HEK293 (cell line): Measurements from ENCODE around the gene TSC22D1.
A peak's percentile ranks its signal among the peaks of the same experiment; 100 is the strongest.

Experiments
- CTCF ChIA-PET: fragments of 350-600 bp; formaldehyde crosslinking; extraction: SDS; loops from one replicate; lab custom pipeline; 2021; ENCODE audit warnings: antibody characterized with exemption; lab: Yijun Ruan, JAX
- POLR2A ChIA-PET: fragments of 300-600 bp; formaldehyde crosslinking; extraction: SDS; loops from one replicate; lab custom pipeline; 2020; ENCODE audit warnings: antibody characterized with exemption, inconsistent platforms; lab: Yijun Ruan, JAX
- H3K27ac ChIP-seq: fragments of 200-500 bp; sonication (Bioruptor generic); 2 replicates; pipeline ENCODE4 v1.5.1; 2014; ENCODE audit warnings: low read depth, low read length, control low read depth, inconsistent platforms; ENCODE audit errors: extremely low read depth
- H3K36me3 ChIP-seq, 2 experiments: fragments of 200-500 bp in 1 of 2; sonication (Bioruptor generic) in 1 of 2; 1 replicate in 1 of 2; 2 replicates in 1 of 2; pipeline ENCODE4 v1.5.1; 2014 to 2017; ENCODE audit warnings: inconsistent platforms in 2 of 2, low read length in 2 of 2; ENCODE audit not compliant: control insufficient read depth in 2 of 2, insufficient read depth in 1 of 2
- H3K4me1 ChIP-seq: fragments of 200-500 bp; sonication (Bioruptor generic); 2 replicates; pipeline ENCODE4 v1.5.1; 2014; ENCODE audit warnings: mild to moderate bottlenecking, low read length, inconsistent platforms; ENCODE audit not compliant: control insufficient read depth, insufficient read depth
- H3K4me3 ChIP-seq: 2 replicates; pipeline ENCODE4 v1.5.1; 2011; ENCODE audit warnings: low read depth, mild to moderate bottlenecking, control low read depth, low read length, moderate library complexity
- H3K9me3 ChIP-seq: fragments of 200-500 bp; sonication (Bioruptor generic); 2 replicates; pipeline ENCODE4 v1.5.1; 2014; ENCODE audit warnings: low read depth, low read length, inconsistent platforms; ENCODE audit not compliant: control insufficient read depth, insufficient read depth
- EGR2 ChIP-seq: fragments of 450-650 bp; formaldehyde crosslinking; IDR thresholded peaks from 2 replicates; pipeline ENCODE4 v1.5.1; 2016; ENCODE audit warnings: low read depth, missing biosample characterization, missing genetic modification characterization
- KLF17 ChIP-seq: fragments of 450-650 bp; formaldehyde crosslinking; IDR thresholded peaks from 2 replicates; pipeline ENCODE4 v1.5.1; 2016; ENCODE audit warnings: missing biosample characterization, missing genetic modification characterization
- MYNN ChIP-seq: fragments of 450-650 bp; formaldehyde crosslinking; IDR thresholded peaks from 2 replicates; pipeline ENCODE4 v1.5.1; 2016; ENCODE audit warnings: missing biosample characterization, missing genetic modification characterization, borderline replicate concordance
- MZF1 ChIP-seq: fragments of 450-650 bp; formaldehyde crosslinking; IDR thresholded peaks from 2 replicates; pipeline ENCODE4 v1.5.1; 2017; ENCODE audit warnings: missing biosample characterization, missing genetic modification characterization, borderline replicate concordance
- PRDM1 ChIP-seq: fragments of 450-650 bp; formaldehyde crosslinking; IDR thresholded peaks from 2 replicates; pipeline ENCODE4; 2016; ENCODE audit warnings: missing biosample characterization, missing genetic modification characterization
- TCF7L2 ChIP-seq: IDR thresholded peaks from 2 replicates; pipeline ENCODE4 v1.6.1; 2011; ENCODE audit warnings: low read depth, mild to moderate bottlenecking, inconsistent platforms, low read length, moderate library complexity, borderline replicate concordance
- TRIM28 ChIP-seq: IDR thresholded peaks from 2 replicates; pipeline ENCODE4 v1.6.1; 2011; ENCODE audit warnings: low read length, control low read depth, borderline replicate concordance
- ZBTB17 ChIP-seq: fragments of 450-650 bp; formaldehyde crosslinking; IDR thresholded peaks from 2 replicates; pipeline ENCODE4 v1.5.1; 2016; ENCODE audit warnings: missing biosample characterization, missing genetic modification characterization
- ZFHX2 ChIP-seq: fragments of 450-650 bp; formaldehyde crosslinking; conservative IDR thresholded peaks from 2 replicates; pipeline ENCODE4 v1.5.1; 2016; ENCODE audit warnings: missing biosample characterization, missing genetic modification characterization
- ZFP37 ChIP-seq: fragments of 450-650 bp; formaldehyde crosslinking; IDR thresholded peaks from 2 replicates; pipeline ENCODE4 v1.5.1; 2016; ENCODE audit warnings: missing biosample characterization, missing genetic modification characterization
- ZNF10 ChIP-seq: fragments of 450-650 bp; formaldehyde crosslinking; IDR thresholded peaks from 2 replicates; pipeline ENCODE4 v1.5.1; 2017; ENCODE audit warnings: missing biosample characterization, missing genetic modification characterization
- ZNF223 ChIP-seq: fragments of 450-650 bp; formaldehyde crosslinking; IDR thresholded peaks from 2 replicates; pipeline ENCODE4 v1.5.1; 2016; ENCODE audit warnings: missing biosample characterization, missing genetic modification characterization
- ZNF37A ChIP-seq: fragments of 450-650 bp; IDR thresholded peaks from 2 replicates; pipeline ENCODE4 v1.5.1; 2018; ENCODE audit warnings: missing biosample characterization, missing genetic modification characterization
- ZNF518A ChIP-seq: fragments of 450-650 bp; formaldehyde crosslinking; conservative IDR thresholded peaks from 2 replicates; pipeline ENCODE4 v1.5.1; 2016; ENCODE audit warnings: low read depth, missing biosample characterization, missing genetic modification characterization
- ZNF704 ChIP-seq: fragments of 450-650 bp; formaldehyde crosslinking; IDR thresholded peaks from 2 replicates; pipeline ENCODE4 v1.5.1; 2016; ENCODE audit warnings: missing biosample characterization, missing genetic modification characterization
- ZNF776 ChIP-seq: fragments of 450-650 bp; formaldehyde crosslinking; IDR thresholded peaks from 2 replicates; pipeline ENCODE4 v1.5.0; 2017; ENCODE audit warnings: missing biosample characterization, missing genetic modification characterization, borderline replicate concordance
- ZSCAN18 ChIP-seq: fragments of 450-650 bp; formaldehyde crosslinking; IDR thresholded peaks from 2 replicates; pipeline ENCODE4 v1.5.1; 2016; ENCODE audit warnings: missing biosample characterization, missing genetic modification characterization
- TF ChIP-seq, protein P1 (sequence below): fragments of 450-650 bp; formaldehyde crosslinking; IDR thresholded peaks from 2 replicates; pipeline ENCODE4 v1.5.1; 2016; ENCODE audit warnings: missing biosample characterization, missing genetic modification characterization

TSC22D1 gene

DNA sequence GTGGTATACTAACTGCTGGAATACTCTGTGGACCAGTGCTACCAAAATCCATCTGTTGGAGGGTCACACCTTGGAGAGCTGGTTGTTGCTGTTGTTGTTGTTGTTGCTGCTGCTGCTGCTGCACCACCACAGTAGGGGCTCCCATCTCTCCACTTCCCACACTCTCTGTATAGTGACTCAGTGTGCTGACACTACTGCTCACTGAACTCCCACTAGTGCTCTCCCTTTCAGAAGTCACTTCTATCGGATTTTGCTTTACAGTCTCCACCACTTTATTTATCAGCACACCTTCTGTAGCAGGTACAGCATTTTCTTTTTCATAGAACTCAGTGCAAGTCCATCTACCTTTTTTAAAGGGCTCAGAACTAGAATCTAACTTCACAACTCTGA is 1.7 kb downstream of the TSC22D1 start:
- H3K4me1 ChIP-seq = peaks cover 11% of the 10 kb centered on the region
- CTCF ChIA-PET = interaction anchor here (0.6 to 2.5 kb wide), 5 partner anchors 14 to 247 kb away, joined by 3 to 6 read pairs (median 3); no protein-coding TSS in a partner anchor
- H3K36me3 ChIP-seq = peaks cover 0 to 10% of the 10 kb centered on the region in 2 experiments; a peak in 1 of 3 replicates
- H3K9me3 ChIP-seq = no peaks in the 10 kb centered on the region; the same call in 1 of the 2 replicates
- no peak for TF ChIP-seq KLF17 (tag by site-specific recombination)
- no peak for TF ChIP-seq ZSCAN18 (tag by site-specific recombination)
- peak; percentile 84 for TF ChIP-seq PRDM1
- no peak for TF ChIP-seq ZNF776
- TF ChIP-seq EGR2 = 0 out of 2 replicates have a peak, but pooled peaks have one; percentile 31
- no peak for TF ChIP-seq ZNF223 (tag by site-specific recombination)
- TF ChIP-seq ZNF37A (tag by site-specific recombination) = no peak
- TF ChIP-seq MYNN = no peak
- no peak for TF ChIP-seq ZFP37 (tag by site-specific recombination)
- no peak for TF ChIP-seq ZNF518A
- 0 out of 2 replicates have a peak, but pooled peaks have one; percentile 9 for TF ChIP-seq ZNF10
- no peak; the same call in 1 of the 2 replicates for TF ChIP-seq TRIM28
- peak; percentile 3; the same call in 1 of the 2 replicates for TF ChIP-seq ZBTB17 (tag by site-specific recombination)
- no peak for TF ChIP-seq TCF7L2
- peak; percentile 47 for TF ChIP-seq ZFHX2 (tag by site-specific recombination)
- no peak for TF ChIP-seq MZF1 (tag by site-specific recombination)
- no peak for TF ChIP-seq ZNF704 (tag by site-specific recombination)
- TF ChIP-seq, protein P1, sequence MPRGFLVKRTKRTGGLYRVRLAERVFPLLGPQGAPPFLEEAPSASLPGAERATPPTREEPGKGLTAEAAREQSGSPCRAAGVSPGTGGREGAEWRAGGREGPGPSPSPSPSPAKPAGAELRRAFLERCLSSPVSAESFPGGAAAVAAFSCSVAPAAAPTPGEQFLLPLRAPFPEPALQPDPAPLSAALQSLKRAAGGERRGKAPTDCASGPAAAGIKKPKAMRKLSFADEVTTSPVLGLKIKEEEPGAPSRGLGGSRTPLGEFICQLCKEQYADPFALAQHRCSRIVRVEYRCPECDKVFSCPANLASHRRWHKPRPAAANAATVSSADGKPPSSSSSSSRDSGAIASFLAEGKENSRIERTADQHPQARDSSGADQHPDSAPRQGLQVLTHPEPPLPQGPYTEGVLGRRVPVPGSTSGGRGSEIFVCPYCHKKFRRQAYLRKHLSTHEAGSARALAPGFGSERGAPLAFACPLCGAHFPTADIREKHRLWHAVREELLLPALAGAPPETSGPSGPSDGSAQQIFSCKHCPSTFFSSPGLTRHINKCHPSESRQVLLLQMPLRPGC = no peak
- POLR2A ChIA-PET = no interaction called here
- no peak overlapping the region for H3K27ac ChIP-seq
- H3K4me3 ChIP-seq = no peak overlapping the region
